HCT116 (cell line): ENCODE measurements around the gene GPX4. TPM values are rescaled to one million over a fixed set of nuclear protein-coding genes. Genes with fewer than 3 reads are reported as not detected.

ENCODE experiments used
- ATAC-seq: fragments of 200-7000 bp; cut with Tn5 transposase; 2 replicates; pipeline ENCODE4 v1.9.1; 2020; ENCODE audit warnings: mild to moderate bottlenecking, moderate library complexity
- BruUV-seq: library from RNA; stranded (reverse); fragments of 400-500 nt; replicated peaks from 2 replicates; lab custom pipeline; 2021; lab: Mats Ljungman, UMichigan
- CTCF ChIA-PET: fragments of 300-600 bp; sonication (Branson Sonifier 250); formaldehyde crosslinking; loops from one replicate; lab custom pipeline; 2021; ENCODE audit warnings: antibody characterized with exemption; lab: Charles Lee
- POLR2A ChIA-PET: fragments of 300-600, 350-600 bp; sonication (Branson Sonifier 250); formaldehyde crosslinking; loops from one replicate; lab custom pipeline; 2021; ENCODE audit warnings: antibody characterized with exemption; lab: Charles Lee
- RAD21 ChIA-PET, 2 experiments: fragments of 300-600 bp; sonication (Branson Sonifier 250); formaldehyde crosslinking; loops; one replicate each; lab custom pipeline; 2023; ENCODE audit warnings: low total read pairs in 2 of 2; ENCODE audit not compliant: uncharacterized antibody in 2 of 2, unreplicated experiment in 2 of 2, low non-redundant PET in 1 of 2; lab: Charles Lee
- DNase-seq: peaks from one replicate; pipeline ENCODE4 v3.0.0-alpha.2; 2010; ENCODE audit warnings: low read depth, low spot score
- H2AFZ ChIP-seq: fragments of 200-600 bp; shearing (Covaris generic), sonication (generic); 2 replicates; pipeline ENCODE4 v1.6.1; 2017; ENCODE audit warnings: low read depth, mixed run types, mixed read lengths, antibody characterized with exemption, low read length; ENCODE audit not compliant: poor library complexity, severe bottlenecking
- H3K27ac ChIP-seq: 2 replicates; pipeline ENCODE4 v1.5.1; 2012; ENCODE audit warnings: low read depth, low read length
- H3K27me3 ChIP-seq: fragments of 200-600 bp; sonication (generic); 2 replicates; pipeline ENCODE4 v1.6.1; 2016; ENCODE audit warnings: mixed run types, low read length, mixed read lengths; ENCODE audit not compliant: insufficient read depth
- H3K36me3 ChIP-seq, 2 experiments: fragments of 200-500 bp in 1 of 2; fragments of 200-600 bp in 1 of 2; sonication (Bioruptor generic) in 1 of 2; sonication (generic) in 1 of 2; 2 replicates each; pipeline versions ENCODE4 v1.5.1 to v1.6.1; 2014 to 2016; ENCODE audit warnings: low read length in 2 of 2, inconsistent platforms in 1 of 2, mixed read lengths in 1 of 2, mixed run types in 1 of 2; ENCODE audit not compliant: insufficient read depth in 2 of 2, control insufficient read depth in 1 of 2
- H3K4me1 ChIP-seq, 2 experiments: fragments of 200-600 bp in 1 of 2; sonication (generic) in 1 of 2; 2 replicates each; pipeline versions ENCODE4 v1.5.1 to v1.6.1; 2012 to 2017; ENCODE audit warnings: low read length in 2 of 2, inconsistent platforms in 1 of 2, mild to moderate bottlenecking in 1 of 2, mixed read lengths in 1 of 2, mixed run types in 1 of 2, moderate library complexity in 1 of 2; ENCODE audit not compliant: insufficient read depth in 2 of 2, control insufficient read depth in 1 of 2
- H3K4me2 ChIP-seq: fragments of 200-600 bp; sonication (generic); 2 replicates; pipeline ENCODE4 v1.6.1; 2017; ENCODE audit warnings: mixed run types, low read length, mixed read lengths
- H3K4me3 ChIP-seq, 2 experiments: fragments of 200-600 bp in 1 of 2; sonication (generic) in 1 of 2; replicated peaks in 1 of 2; 2 replicates each; pipeline ENCODE4 v1.5.1; 2011 to 2016; ENCODE audit warnings: low read length in 2 of 2, control low read depth in 1 of 2, low read depth in 1 of 2, mild to moderate bottlenecking in 1 of 2, mixed read lengths in 1 of 2, mixed run types in 1 of 2
- H3K79me2 ChIP-seq: fragments of 200-600 bp; sonication (generic); 2 replicates; pipeline ENCODE4 v1.6.1; 2017; ENCODE audit warnings: mild to moderate bottlenecking, mixed run types, low read length, moderate library complexity, mixed read lengths; ENCODE audit not compliant: insufficient read depth
- H3K9ac ChIP-seq: fragments of 200-600 bp; sonication (generic); 2 replicates; pipeline ENCODE4 v1.6.1; 2016; ENCODE audit warnings: low read length, mixed read lengths
- H3K9me2 ChIP-seq: fragments of 200-600 bp; sonication (generic), shearing (Covaris generic); 2 replicates; pipeline ENCODE4 v1.6.1; 2017; ENCODE audit warnings: mixed run types, mild to moderate bottlenecking, moderate library complexity; ENCODE audit not compliant: insufficient read depth
- H3K9me3 ChIP-seq, 2 experiments: fragments of 200-500 bp in 1 of 2; fragments of 200-600 bp in 1 of 2; sonication (Bioruptor generic) in 1 of 2; sonication (generic) in 1 of 2; 2 replicates each; pipeline ENCODE4 v1.6.1; 2014 to 2017; ENCODE audit warnings: low read length in 2 of 2, mixed read lengths in 2 of 2, inconsistent platforms in 1 of 2, low read depth in 1 of 2, mild to moderate bottlenecking in 1 of 2, mixed run types in 1 of 2, moderate library complexity in 1 of 2; ENCODE audit not compliant: control insufficient read depth in 1 of 2, insufficient read depth in 1 of 2
- H4K20me1 ChIP-seq: fragments of 200-600 bp; sonication (generic), shearing (Covaris generic); 2 replicates; pipeline ENCODE4 v1.6.1; 2017; ENCODE audit warnings: mixed run types, mild to moderate bottlenecking, moderate library complexity; ENCODE audit not compliant: insufficient read depth
- CBX3 ChIP-seq: IDR thresholded peaks from 2 replicates; pipeline ENCODE4 v1.6.1; 2012; ENCODE audit warnings: low read depth
- CTCF ChIP-seq, 3 experiments: fragments of 200-600 bp in 1 of 3; sonication (generic) in 1 of 3; IDR thresholded peaks in 2 of 3; conservative IDR thresholded peaks in 1 of 3; 2 replicates each; pipeline ENCODE4 v1.5.1; 2012 to 2017; ENCODE audit warnings: low read depth in 2 of 3, low read length in 2 of 3, antibody characterized with exemption in 1 of 3, borderline replicate concordance in 1 of 3, control low read depth in 1 of 3, mild to moderate bottlenecking in 1 of 3, mixed read lengths in 1 of 3, mixed run types in 1 of 3, moderate library complexity in 1 of 3; ENCODE audit not compliant: insufficient read depth in 1 of 3
- ELF1 ChIP-seq: IDR thresholded peaks from 2 replicates; pipeline ENCODE4 v1.6.1; 2012; ENCODE audit warnings: low read depth, borderline replicate concordance
- EZH2 ChIP-seq: fragments of 200-600 bp; sonication (generic); IDR thresholded peaks from 2 replicates; pipeline ENCODE4 v1.6.1; 2017; ENCODE audit warnings: antibody characterized with exemption, mixed run types
- JUND ChIP-seq: IDR thresholded peaks from 2 replicates; pipeline ENCODE4 v1.6.1; 2012
- POLR2A ChIP-seq: IDR thresholded peaks from 2 replicates; pipeline ENCODE4 v1.7.0; 2011; ENCODE audit warnings: borderline replicate concordance; ENCODE audit not compliant: insufficient read depth, insufficient read length; ENCODE audit errors: extremely low read depth
- TCF7L2 ChIP-seq: IDR thresholded peaks from 2 replicates; pipeline ENCODE4 v1.7.0; 2011; ENCODE audit warnings: borderline replicate concordance, inconsistent platforms; ENCODE audit not compliant: insufficient read depth, insufficient read length; ENCODE audit errors: extremely low read depth
- YY1 ChIP-seq: IDR thresholded peaks from 2 replicates; pipeline ENCODE4 v1.6.1; 2011; ENCODE audit warnings: low read length, low read depth, moderate library complexity, mild to moderate bottlenecking; ENCODE audit not compliant: insufficient replicate concordance; ENCODE audit errors: extremely low read depth
- ZFX ChIP-seq: fragments of 450-650 bp; IDR thresholded peaks from 2 replicates; pipeline ENCODE4 v1.6.1; 2017
- ZNF274 ChIP-seq: fragments of 200-500 bp; sonication (Bioruptor generic); IDR thresholded peaks from 2 replicates; pipeline ENCODE4 v1.6.1; 2014; ENCODE audit warnings: mild to moderate bottlenecking, low read depth, low read length, inconsistent platforms
- intact Hi-C: fragments of 100-400 bp; cut with micrococcal nuclease; formaldehyde crosslinking; loops from 2 replicates; pipeline ENCODE4 v1.10.0; 2022
- total RNA-seq: library from RNA; stranded (reverse); gene quantifications from one replicate; pipeline ENCODE4 v1.2.1, GENCODE V29; 2021; ENCODE audit not compliant: unreplicated experiment
- TF ChIP-seq, protein P1 (sequence below): IDR thresholded peaks from 2 replicates; pipeline ENCODE4 v1.6.1; 2012

The GPX4 gene
- total RNA-seq, 1 experiment from 2014 or later = 481 TPM

DNA sequence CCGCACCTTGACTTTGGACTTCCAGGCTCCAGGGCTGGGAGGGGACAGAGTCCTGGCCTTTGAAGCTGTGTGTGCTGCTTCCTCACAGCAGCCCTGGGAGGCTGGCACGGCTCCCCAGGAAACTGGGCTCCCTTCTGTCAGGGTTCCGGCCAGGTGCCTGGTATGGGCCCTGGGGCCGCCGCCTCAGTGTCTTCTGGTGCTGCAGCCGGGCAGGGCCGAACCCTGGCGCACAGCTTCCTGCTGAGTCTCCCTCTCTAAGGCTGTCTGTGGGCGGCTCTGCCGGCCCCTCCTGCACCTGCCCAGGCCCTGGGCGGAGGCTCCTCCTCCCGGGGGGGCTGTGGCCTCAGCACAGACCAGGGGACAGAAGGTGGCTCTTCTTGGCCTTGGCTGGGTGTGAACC lies 32.4 kb downstream of the GPX4 start:
- no peak for DNase-seq
- no peaks in the 10 kb centered on the region for H3K9me2 ChIP-seq
- intact Hi-C loops = no loop called here
- H3K4me1 ChIP-seq = peaks cover 0 to 4% of the 10 kb centered on the region in 2 experiments; a peak in 1 of 4 replicates
- H2AFZ ChIP-seq = no peak overlapping the region
- H3K79me2 ChIP-seq = peaks cover 23% of the 10 kb centered on the region; the same call in 1 of the 2 replicates
- no TSS peak for BruUV-seq
- H3K36me3 ChIP-seq = peaks cover 0 to 8% of the 10 kb centered on the region in 2 experiments; a peak in 1 of 4 replicates
- H3K27me3 ChIP-seq = no peaks in the 10 kb centered on the region
- ChIA-PET POLR2A (no interaction called here), RAD21 (no interaction called here), CTCF (no interaction called here)
- no peak for TF ChIP-seq ELF1
- no peak for TF ChIP-seq POLR2A
- TF ChIP-seq JUND = no peak
- TF ChIP-seq, protein P1, sequence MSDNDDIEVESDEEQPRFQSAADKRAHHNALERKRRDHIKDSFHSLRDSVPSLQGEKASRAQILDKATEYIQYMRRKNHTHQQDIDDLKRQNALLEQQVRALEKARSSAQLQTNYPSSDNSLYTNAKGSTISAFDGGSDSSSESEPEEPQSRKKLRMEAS = no peak
- no peak for TF ChIP-seq TCF7L2
- no peak for TF ChIP-seq EZH2
- TF ChIP-seq YY1 = no peak
- H3K9ac ChIP-seq = no peak overlapping the region
- no peaks in the 10 kb centered on the region for H4K20me1 ChIP-seq
- no peak overlapping the region for H3K4me3 ChIP-seq
- H3K27ac ChIP-seq = peak overlapping the region; percentile 18; the same call in 1 of the 2 replicates
- H3K4me2 ChIP-seq = no peak overlapping the region
- no peak for ATAC-seq
- H3K9me3 ChIP-seq = no peaks in the 10 kb centered on the region

DNA sequence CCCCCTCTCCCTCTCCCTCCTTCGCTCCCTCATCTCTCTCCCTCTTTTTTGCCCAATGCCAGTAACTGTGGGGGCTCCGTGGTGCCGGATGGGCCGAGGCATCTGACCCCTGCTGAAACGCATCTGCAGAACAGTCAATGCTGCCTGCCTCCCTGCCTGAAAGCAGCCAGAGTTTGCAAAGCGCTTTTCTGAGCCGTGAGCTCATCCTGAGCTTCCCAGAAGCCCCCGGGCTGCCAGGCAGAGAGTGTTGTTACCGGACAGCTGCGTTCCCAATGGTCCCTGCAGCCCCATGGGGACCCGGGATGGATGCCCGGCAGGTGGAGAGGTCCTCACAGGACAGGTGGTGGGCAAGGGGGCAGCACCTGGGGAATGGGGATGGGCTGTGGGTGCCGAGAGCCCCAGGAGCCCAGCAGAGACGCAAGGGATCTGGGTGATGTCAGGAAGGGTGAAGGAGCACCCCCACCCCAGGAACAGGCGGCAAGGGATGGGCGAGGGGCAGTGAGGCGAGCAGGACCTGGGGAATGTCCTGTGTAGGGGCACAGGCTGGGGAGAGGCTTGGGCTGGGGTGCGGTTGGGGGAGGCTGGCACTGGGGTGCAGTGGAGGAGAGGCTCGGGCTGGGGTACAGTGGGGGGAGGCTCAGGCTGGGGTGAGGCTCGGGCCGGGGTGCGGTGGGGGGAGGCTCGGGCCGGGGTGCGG lies 33.0 kb downstream of the GPX4 start:
- intact Hi-C loops = no loop called here
- H3K9ac ChIP-seq = no peak overlapping the region
- no peaks in the 10 kb centered on the region for H4K20me1 ChIP-seq
- POLR2A ChIA-PET = no interaction called here
- no peak for DNase-seq
- RAD21 ChIA-PET = no interaction called here
- H3K27me3 ChIP-seq = no peaks in the 10 kb centered on the region
- no peak overlapping the region for H2AFZ ChIP-seq
- no peak for ATAC-seq
- peaks cover 0 to 8% of the 10 kb centered on the region in 2 experiments; a peak in 1 of 4 replicates for H3K36me3 ChIP-seq
- peaks cover 19% of the 10 kb centered on the region; the same call in 1 of the 2 replicates for H3K79me2 ChIP-seq
- peak overlapping the region; percentile 18; the same call in 1 of the 2 replicates for H3K27ac ChIP-seq
- H3K4me3 ChIP-seq = no peak overlapping the region
- TF ChIP-seq CBX3 (no peak), POLR2A (no peak), YY1 (no peak), JUND (no peak), ZNF274 (no peak), ZFX (no peak), CTCF (IDR thresholded peaks at IDR 0.05 in 2 of 3, conservative IDR thresholded peaks at IDR 0.05 in 1 of 3; ENCODE audit: borderline replicate concordance in 1 of 3, insufficient read depth in 1 of 3, low read depth in 2 of 3, low read length in 2 of 3) (no peak)
- CTCF ChIA-PET = no interaction called here
- H3K9me2 ChIP-seq = no peaks in the 10 kb centered on the region
- H3K9me3 ChIP-seq = no peaks in the 10 kb centered on the region
- peaks cover 0 to 4% of the 10 kb centered on the region in 2 experiments; a peak in 1 of 4 replicates for H3K4me1 ChIP-seq
- no peak overlapping the region for H3K4me2 ChIP-seq
- BruUV-seq = no TSS peak
